Activated T-cell treated with anti-CD3 and anti-CD28 coated beads for 24 hours (primary cell): Measurements from ENCODE around the gene HAND2.

ENCODE experiments used
- DNase-seq: peaks from one replicate; pipeline ENCODE4 v3.0.0-alpha.2; 2020; ENCODE audit warnings: low read depth

HAND2 gene

DNA sequence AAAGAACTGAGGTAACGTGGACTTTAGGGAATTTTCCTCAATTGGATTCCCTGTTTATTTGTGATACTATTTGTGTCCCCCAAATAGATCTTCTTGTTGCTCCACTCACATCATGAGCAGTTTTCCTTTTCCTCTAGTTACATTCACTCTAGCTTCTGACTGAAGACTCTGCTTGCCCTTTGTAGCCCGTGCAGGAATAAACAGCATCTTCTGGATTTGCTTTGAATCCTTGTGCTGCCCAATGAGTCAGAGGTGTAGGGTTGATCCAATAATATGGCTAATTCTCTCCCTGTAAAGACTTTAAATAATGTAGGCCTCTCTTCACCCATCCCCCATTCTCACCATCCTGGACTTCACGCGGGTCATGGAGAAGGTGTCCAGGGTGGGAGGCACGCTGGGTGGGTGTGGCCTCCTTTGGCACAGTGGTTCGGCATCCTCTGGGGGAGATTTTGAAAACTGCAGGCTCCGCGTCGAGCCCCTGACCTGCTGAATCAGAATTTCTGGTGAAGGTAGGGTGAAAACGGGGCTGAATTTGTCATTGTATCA is 9.0 kb downstream of the HAND2 start:
- no peak for DNase-seq

DNA sequence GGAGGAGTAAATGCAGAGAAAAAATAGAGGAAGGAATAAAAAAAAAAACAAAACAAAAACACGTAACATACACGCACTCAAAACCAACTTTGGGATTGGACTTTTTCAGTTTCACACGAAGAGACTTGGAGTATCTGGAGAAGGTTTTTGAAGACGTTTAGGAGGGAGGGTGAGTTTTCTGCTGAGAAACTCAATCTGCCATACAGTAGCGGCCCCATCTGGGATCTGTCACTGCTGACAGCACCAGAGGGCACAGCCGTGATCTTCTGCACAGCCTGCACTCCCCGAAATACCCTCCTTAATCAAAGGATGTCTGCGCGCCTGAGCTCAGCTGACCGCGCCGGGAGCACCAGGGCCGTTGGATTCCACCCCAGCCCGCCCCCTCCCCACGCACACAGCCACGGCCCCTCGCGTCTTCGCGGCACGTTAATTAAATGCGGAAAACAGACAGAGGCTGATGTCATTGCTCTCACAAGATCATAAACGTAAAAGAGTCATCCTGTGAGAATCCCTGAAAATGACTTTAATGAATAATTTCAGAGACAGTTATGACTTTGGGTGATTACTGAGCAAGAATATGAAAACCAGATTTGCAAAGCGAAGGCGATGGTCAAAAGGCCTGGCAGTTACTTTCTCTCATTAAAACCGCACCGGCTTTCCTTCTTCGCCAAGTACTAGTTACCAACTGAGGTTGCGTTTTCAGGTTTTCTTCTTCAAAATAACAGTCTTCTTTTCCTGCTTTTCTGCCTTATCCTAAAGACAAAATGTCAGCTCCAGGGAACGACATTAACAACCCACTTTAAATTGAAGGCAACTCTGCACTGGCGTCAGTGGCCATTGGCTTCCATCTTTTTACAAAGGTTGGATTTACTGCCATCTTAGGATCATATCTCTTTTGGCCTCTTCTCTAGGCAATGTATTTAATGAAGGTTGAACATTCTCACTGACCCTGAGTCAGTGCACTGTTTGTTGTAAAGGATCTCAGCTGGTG is 10.6 kb downstream of the HAND2 start:
- no peak for DNase-seq

GRCh38 chr4:173518425-173519102 is 11.5 kb downstream of the HAND2 start:
- no peak for DNase-seq

DNA sequence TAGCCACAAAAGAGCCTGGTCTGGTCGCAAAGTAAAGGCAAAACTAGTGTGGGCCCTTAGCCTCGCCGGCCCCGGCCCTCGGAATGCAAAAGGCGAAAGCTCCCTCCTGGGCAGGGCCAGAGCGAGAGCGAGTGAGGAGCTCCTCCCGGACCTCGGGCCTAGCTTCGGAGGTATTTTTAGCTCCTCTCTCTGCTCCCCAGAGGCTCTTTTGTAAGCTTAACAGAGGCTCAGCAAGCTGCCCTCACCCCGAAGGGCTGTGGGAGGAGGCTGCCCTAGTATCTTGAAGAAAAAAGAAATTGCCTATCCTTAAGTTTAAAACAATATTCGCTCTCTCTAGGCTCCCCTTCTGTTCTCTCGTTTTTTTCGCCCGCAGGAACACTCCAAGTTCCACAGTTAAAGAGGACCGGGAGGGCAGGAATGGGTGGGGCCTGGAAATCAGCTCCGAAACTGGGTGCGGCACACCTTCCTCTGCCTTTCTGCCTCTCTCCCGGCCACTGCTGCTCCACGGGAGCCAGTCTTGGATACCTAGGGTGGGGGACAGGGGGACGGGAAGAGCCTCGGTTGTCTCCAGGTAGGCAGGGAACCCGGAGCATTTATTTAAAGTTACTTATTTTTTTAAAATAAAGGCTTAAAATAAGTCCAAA is 12.1 kb downstream of the HAND2 start:
- no peak for DNase-seq

DNA sequence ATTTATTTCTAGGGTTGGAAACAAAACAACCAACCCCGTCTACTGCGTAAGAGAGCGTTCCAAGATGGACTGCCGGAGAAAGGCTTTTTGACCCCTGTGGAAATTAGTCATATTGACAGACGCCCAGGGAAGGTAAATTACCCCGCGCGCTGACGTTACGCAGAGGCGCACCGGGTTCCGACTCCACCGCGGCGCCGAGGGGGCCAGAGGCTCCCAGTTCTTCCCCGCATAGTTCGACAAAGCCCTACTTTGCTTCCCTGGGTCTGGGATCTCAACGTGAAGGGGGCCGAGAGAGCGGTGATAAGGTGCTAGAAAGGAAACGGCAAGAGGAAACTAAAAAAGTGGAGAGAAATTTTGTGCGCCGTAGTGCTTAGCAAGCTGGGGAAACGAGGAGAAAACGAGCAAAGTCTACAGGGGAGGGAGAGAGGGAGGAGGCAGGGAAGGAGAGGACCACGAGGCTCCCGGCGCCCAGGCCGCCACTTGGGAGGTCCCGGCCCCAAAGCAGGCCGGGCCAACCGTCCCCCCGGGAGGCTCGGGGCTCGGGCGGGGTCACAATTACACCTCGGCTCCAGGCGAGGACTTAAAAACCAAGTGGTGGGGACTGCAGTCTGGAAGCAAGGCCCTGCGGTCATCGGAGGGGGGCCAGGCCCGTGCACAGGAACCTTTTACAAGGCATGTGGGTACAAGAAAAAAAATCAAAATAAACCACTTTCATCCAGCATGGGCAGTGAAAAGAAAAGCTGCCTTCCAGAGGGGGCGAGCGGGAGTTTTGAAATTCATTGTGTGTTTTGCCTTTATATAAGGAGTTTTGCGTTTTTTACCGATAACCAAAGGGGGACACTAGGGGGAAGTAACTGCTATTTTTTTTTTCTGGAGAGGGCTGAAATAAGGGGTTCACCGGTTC is 13.2 kb downstream of the HAND2 start:
- DNase-seq = no peak

GRCh38 chr4:173515458-173515857 is 14.6 kb downstream of the HAND2 start:
- DNase-seq = no peak

DNA sequence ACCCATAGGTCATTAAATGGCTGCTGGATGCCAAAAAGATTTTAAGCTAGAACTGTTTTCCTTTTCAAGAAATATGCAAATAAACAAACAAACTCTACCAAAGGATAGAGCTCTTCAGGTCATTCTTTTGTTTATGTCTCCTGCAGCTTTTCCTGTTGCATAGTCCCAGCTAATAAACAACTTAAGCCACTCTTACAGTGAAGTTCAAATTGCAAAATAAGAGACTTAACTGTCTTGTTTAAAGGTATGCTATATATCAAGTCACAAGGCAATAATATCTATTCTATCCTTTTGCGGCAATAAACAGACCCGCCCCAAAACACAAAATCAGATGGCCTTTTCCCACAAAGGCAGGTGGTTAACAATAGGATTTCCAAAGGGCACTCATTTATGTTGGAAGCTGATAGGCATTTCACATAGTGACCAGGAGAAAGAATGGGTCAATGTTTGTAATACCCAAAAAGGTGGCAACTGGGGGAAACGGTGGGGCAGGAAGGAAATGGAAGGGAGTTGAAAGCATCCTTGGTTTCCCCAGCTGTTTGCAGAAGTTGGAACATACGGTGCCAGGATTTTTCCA is 15.3 kb downstream of the HAND2 start:
- no peak for DNase-seq

DNA sequence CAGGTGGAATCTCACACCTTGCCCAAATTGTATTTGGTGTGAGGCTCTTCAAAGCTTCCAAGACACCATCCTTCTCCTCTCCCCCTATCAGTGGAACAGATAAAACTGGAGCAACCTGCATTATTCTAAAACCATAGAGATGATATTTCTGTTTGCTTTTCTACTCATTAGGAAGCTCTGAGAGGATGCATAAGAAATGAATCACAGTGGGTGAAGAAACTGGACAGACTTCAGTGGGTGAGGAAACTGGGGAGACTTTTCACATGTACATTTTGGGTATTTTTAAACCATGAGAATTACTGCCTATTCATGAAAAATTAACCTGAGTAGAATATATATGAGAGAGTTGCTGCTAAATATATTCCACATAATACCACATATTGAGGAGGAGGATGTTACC is 16.4 kb downstream of the HAND2 start:
- no peak for DNase-seq

DNA sequence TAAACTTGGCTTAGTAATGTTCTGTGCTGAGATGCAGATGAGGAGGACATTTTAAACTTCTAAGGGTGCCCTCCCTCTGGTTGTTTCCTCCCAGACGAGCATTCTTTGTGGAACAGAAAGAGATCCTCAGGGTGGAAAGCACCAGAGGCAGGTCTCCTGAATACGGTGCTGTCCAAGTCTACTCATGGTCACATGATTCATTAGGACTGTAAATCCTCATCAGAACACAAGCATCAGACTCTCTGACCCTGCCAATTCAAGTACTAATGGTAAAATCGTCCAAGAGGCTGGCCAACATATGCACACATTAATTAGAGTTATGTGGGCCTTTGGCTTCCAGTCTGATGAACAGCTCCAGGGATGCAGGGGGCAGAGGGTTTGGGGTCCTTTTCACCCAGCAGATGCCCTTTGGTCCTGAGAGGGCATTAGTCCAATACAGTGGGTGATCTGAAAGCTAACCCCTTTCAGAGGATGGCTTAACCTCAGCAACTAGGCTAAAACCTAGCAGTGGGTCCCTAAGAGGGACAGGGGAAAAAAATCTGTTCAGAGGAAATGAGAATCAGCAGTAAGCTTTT is 18.2 kb downstream of the HAND2 start:
- DNase-seq = no peak

- DNase-seq = no peak
Observed at GRCh38 chr4:173509036-173510001, 20.7 kb downstream of the HAND2 start.

GRCh38 chr4:173508386-173509035 is 21.5 kb downstream of the HAND2 start:
- DNase-seq = no peak

- no peak for DNase-seq
Observed at GRCh38 chr4:173507471-173508385, 22.3 kb downstream of the HAND2 start.

- DNase-seq = no peak
Observed at GRCh38 chr4:173506597-173507211, 23.3 kb downstream of the HAND2 start.

DNA sequence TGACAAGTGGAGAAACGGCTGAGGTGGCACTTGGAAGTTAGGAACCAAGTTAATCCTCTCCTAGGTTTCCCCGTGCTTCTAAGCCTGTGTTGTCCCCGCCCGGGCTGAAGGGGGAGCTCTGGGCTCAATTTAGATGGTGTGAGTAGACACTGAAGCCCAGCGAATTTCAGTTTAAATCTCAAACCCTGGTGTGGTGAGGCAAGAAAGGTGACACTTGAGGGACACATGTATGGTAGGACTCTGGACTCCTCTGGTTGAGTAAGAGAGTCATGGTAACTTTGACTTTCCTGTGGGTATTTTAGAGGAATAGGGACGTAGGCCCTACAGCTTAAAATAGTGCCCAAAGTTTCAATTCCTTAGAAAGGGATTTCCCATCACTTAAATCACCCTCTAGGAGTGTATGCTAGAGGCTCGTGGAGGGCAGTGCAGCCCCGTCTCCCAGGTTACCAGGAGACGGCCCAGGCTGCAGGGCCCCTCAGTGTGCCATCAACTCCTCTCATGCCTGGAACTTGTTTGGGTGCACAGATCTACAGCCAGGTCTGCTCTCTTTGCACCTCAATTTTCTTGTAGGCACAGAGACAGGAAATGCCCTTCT is 24.0 kb downstream of the HAND2 start:
- DNase-seq = no peak

DNA sequence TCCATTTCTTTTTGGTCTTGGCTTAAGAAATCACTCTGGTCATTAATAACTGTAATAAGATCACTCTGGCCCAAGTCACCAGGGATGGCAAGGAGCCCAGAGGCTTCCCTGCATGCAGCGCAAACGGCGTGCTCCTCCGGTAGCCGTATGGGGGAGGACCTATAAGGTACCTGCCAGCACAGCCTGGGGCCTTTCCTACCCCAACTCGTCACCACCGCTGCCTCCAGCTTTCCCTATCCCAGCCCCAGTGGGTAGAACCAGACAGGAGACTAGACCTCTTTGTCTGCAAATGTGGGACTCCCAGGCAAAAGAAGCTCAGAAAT is 25.9 kb downstream of the HAND2 start:
- no peak for DNase-seq

GRCh38 chr4:173503330-173504180 is 26.5 kb downstream of the HAND2 start:
- DNase-seq = no peak
